HG02588 (cell line): Measurements from ENCODE around the gene SRSF7.
A peak's percentile ranks its signal among the peaks of the same experiment; 100 is the strongest.
"Not testable (repeated sequence)": the region's sequence is repeated elsewhere in the genome, so short reads cannot be mapped to it uniquely, and the experiment has no call there.

ENCODE experiments used
- ATAC-seq: cut with Tn5 transposase; IDR thresholded peaks from one replicate; pipeline ENCODE4 v1.9.1; 2021; ENCODE audit warnings: mild to moderate bottlenecking, moderate library complexity; ENCODE audit not compliant: unreplicated experiment

The SRSF7 gene

DNA sequence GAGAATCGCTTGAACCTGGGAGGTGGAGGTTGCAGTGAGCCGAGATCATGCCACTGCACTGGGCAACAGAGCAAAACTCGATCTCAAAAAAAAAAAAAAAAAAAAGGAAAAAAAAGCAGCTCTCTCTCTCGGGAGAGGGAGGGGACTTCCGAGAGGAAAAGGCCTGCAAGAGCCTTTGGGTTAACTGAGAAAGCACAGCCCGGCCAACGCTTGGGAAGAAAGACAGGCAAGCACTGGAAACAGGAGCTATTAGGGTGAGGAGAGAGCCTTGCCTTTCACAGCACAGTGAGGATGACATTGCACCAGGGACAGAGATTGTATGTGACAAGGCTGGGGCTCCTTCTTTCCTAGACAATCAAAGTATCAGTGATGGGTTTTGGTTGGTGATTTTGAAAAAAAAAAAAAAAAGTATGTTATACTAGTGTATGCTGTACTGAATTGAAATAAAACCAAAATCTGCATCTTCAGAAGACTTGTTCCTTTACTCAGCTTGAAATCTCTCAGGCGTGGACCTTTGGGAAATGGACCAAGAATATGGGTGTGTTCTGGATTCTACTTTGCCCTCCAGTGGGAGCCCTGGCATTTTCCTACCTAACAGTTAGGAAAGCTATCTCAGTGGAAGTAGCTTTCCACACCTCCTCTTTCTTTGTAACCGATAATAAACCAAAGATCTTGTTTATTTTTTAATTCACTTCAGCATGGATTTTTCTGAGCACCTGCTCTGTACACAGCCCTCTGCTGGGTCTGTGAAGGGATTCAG lies 16.7 kb downstream of the SRSF7 start:
- ATAC-seq = no peak

DNA sequence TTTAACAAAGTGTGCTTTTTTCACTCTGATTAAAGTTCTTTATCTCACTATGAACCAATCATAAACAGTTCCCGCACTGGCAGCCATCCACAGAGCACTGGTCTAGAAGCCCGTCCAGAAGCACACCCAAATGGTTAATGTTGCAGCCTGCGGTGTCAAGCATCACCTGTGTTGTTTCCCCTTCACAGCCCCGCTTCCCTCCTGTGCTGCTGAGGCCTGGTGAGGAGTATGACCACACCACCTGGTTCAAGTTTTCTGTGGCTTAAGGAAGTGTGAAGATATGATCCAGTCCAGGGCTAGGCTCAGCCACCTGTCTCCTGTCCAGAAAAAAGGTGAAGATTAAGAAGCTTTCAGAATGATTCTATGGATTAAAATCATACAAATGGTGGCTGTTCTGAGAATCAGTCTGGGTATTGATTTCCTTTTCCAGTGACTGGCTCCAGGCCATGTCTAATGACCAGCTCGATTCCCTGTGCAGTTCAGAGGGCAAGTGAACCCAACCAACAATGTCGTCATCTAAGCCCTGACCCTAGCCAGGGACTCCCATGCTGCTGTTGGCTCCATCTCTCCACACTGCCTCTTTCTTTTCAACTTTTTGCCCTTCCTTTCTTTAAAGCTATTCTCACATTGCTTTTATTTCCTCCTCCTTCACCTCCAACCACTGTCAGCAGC lies 17.7 kb downstream of the SRSF7 start:
- no peak for ATAC-seq

DNA sequence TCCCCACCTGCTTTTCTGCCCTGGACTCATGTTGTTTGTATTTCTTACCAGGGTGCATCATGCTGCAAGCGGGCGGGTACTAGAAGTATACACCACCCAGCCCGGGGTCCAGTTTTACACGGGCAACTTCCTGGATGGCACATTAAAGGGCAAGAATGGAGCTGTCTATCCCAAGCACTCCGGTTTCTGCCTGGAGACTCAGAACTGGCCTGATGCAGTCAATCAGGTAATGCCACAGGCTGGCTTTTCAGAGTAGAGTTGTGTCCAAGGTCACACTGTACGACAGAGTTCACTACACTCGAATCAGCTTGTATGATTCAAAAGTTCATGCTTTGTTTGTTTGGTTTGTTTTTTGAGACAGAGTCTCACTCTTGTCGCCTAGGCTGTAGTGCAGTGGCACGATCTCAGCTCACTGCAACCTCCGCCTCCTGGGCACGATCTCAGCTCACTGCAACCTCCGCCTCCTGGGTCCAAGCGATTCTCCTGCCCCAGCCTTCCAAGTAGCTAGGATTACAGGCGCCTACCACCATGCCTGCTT lies 19.4 kb downstream of the SRSF7 start:
- ATAC-seq = no peak

GRCh38 chr2:38731090-38731489 lies 20.1 kb downstream of the SRSF7 start:
- no peak for ATAC-seq

DNA sequence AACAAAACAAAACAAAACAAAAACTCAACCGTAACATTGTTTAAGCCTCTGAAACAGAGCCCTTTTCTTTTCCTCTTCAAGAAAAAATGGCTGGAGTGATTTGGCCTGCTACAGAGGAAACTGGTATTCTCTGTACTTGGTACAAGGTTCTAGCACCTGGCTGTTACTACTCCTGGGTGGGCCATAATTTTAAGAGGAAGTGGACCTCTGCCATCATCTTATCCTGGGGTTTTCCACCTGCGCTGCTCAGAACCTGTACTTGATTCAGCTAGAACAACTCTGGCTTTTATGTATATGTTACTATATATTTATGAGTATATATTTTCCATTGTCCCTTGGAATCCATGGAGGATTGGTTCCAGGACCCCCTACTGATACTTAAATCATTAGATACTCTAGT lies 22.5 kb downstream of the SRSF7 start:
- no peak for ATAC-seq

DNA sequence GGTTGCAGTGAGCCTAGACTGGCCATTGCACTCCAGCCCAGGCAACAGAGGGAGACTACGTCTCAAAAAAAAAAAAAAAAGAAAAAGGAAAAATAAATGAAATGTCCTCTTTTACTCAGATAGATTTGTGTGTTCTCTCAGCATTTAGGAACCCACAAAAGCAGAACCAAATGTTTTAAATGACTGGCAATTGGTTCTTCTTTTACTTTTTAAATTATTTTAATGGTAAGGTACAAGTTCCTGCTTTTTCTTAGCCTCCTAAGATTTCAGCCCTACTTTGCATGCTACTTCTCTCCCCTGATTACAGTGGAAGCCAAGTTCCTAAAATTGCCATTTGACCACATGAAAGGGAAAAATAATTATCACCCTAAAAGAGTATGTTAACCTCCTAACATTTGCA lies 23.5 kb downstream of the SRSF7 start:
- no peak for ATAC-seq

- peak; percentile 63 for ATAC-seq
Observed at GRCh38 chr2:38723173-38723572, 28.0 kb downstream of the SRSF7 start.

DNA sequence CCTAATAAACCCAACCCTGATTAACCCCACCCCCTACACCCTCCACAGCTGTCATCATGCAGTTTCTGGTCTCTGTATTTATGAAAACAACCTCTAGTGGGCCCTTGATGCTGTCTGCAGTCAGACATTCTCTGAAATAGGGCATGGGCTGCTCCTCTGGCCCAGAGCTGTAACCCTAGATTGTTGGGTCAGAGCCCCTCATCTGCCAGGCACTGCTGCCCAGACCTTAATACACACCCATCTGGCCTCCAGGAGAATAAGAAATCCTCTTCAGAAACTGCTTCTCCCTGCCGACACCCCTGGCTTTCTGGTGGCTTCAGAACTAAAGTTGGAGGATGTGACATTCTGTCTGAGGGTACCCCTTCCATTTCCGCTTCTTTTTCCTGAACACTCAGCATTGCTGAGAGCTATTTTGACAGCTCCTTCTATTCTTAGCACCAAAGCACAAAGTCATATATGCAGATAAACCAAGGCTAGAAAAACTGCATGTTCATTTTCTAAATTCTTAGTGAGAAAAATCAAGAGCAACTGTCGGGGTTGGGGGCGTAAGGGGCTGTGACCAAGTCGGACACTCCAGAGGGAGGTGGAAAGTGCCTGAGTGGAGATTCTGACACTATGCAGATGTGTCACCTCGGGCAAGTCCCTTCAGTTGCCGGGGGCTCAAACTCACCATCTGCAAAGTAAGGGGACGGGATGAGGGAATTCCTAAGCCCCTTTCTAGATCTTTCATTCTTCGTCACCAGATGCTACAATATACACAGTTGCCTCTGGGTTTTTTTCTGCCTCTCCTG lies 28.7 kb downstream of the SRSF7 start:
- ATAC-seq = peak; percentile 70

GRCh38 chr2:38720613-38721241 lies 30.4 kb downstream of the SRSF7 start:
- ATAC-seq = no peak

DNA sequence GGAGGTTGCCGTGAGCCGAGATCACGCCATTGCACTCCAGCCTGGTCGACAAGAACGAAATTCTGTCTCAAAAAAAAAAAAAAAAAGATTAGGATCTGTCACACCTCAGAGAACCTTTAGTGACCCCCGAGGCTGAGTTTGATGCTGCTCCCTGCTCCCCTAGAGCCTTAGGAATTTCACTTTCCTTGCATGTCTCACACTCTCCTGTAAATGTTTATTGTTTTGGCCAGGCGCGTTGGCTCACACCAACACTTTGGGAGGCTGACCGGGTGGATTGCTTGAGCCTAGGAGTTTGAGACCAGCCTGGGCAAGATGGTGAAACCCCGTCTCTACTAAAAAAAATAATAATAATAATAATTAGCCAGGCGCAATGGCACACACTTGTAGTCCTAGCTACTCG lies 31.5 kb downstream of the SRSF7 start:
- ATAC-seq = no peak

GRCh38 chr2:38718601-38719000 lies 32.6 kb downstream of the SRSF7 start:
- no peak for ATAC-seq

GRCh38 chr2:38716185-38716584 lies 35.0 kb downstream of the SRSF7 start:
- no peak for ATAC-seq

- not testable (repeated sequence) for ATAC-seq
Observed at GRCh38 chr2:38714941-38715340, 36.2 kb downstream of the SRSF7 start.

- ATAC-seq = no peak
Observed at GRCh38 chr2:38713338-38713737, 37.8 kb downstream of the SRSF7 start.

- no peak for ATAC-seq
Observed at GRCh38 chr2:38712871-38713270, 38.3 kb downstream of the SRSF7 start.

- no peak for ATAC-seq
Observed at GRCh38 chr2:38712413-38712812, 38.7 kb downstream of the SRSF7 start.

DNA sequence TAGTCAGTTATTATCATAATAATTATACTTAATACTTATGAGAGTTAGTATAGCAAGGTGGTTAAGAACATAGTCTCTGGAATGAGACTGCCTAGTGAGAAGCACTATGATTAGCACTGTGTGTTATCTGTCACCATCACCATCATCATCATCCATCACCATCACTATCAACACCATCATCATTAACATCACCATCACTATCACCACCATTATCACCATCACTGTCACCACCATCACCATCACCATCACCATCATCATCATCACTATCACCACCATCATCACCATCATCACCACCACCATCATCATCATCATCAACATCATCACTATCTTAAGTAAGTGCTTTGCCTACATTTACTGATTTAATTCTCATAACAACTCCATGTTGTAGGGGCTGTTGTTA lies 39.6 kb downstream of the SRSF7 start:
- ATAC-seq = no peak

GRCh38 chr2:38709567-38710194 lies 41.5 kb downstream of the SRSF7 start:
- ATAC-seq = no peak

DNA sequence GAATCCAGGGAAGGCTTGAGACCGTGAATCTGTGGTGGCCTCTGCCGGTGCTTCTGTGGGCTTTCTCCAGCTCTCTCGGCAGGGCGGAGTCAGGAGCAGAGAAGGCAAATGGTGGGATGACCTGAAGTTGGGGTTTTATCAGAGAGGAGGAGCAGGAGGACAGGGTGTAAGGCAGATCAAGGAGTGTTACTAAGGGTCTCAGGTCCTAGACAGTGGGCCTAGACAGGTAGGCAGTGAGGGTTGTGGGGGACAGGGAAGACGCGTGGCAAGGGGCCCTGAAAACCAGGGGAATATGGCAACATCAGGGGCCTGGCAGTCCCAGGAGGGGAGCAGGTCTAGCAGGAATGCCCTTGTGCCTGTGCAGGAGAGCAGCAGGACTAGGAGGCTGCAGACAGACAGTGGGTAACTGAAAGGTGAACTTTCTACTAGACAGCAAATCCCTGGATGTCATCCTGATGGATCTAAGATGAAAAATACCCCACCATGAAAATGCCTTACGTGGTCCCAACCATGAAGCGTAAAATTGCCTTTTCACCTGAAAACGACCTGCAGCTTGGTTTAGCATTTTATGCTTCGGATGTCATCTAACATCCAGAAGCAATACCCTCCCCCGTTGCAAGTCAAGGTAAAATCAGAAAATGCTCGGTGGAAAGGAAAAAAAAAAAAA lies 42.1 kb downstream of the SRSF7 start:
- ATAC-seq = no peak

GRCh38 chr2:38708491-38708890 lies 42.7 kb downstream of the SRSF7 start:
- not testable (repeated sequence) for ATAC-seq
